Superior temporal gyrus (tissue), 1 donor: ENCODE measurements around the gene RBMS1.
A peak's percentile ranks its signal among the peaks of the same experiment; 100 is the strongest.
"Not testable (repeated sequence)": the region's sequence is repeated elsewhere in the genome, so short reads cannot be mapped to it uniquely, and the experiment has no call there.

Experiments used
- DNase-seq: peaks from one replicate; pipeline ENCODE4 v3.0.0-alpha.2; 2016; ENCODE audit errors: extremely low spot score

The RBMS1 gene

GRCh38 chr2:160434254-160434948 is 59.2 kb downstream of the RBMS1 start:
- DNase-seq: no peak

GRCh38 chr2:160433466-160434140 is 60.0 kb downstream of the RBMS1 start:
- DNase-seq: no peak

- no peak for DNase-seq
Measured at GRCh38 chr2:160432633-160433032, 61.0 kb downstream of the RBMS1 start.

GRCh38 chr2:160431441-160431840 is 62.2 kb downstream of the RBMS1 start:
- DNase-seq: no peak

- DNase-seq: no peak
Measured at GRCh38 chr2:160430001-160430344, 63.6 kb downstream of the RBMS1 start.

GRCh38 chr2:160429248-160430000 is 64.2 kb downstream of the RBMS1 start:
- peak; percentile 89 for DNase-seq

GRCh38 chr2:160428405-160428763 is 65.2 kb downstream of the RBMS1 start:
- no peak for DNase-seq

- no peak for DNase-seq
Measured at GRCh38 chr2:160427629-160428404, 65.8 kb downstream of the RBMS1 start.

GRCh38 chr2:160426604-160427003 is 67.0 kb downstream of the RBMS1 start:
- DNase-seq: no peak

- DNase-seq: no peak
Measured at GRCh38 chr2:160425434-160426151, 68.0 kb downstream of the RBMS1 start.

GRCh38 chr2:160423126-160423525 is 70.5 kb downstream of the RBMS1 start:
- no peak for DNase-seq

- DNase-seq: not testable (repeated sequence)
Measured at GRCh38 chr2:160421646-160422501, 71.7 kb downstream of the RBMS1 start.

GRCh38 chr2:160420711-160421110 is 72.9 kb downstream of the RBMS1 start:
- no peak for DNase-seq

GRCh38 chr2:160419776-160420505 is 73.7 kb downstream of the RBMS1 start:
- DNase-seq: no peak

GRCh38 chr2:160418853-160419252 is 74.8 kb downstream of the RBMS1 start:
- DNase-seq: no peak

- no peak for DNase-seq
Measured at GRCh38 chr2:160418398-160418765, 75.2 kb downstream of the RBMS1 start.

- no peak for DNase-seq
Measured at GRCh38 chr2:160417745-160418397, 75.7 kb downstream of the RBMS1 start.

- no peak for DNase-seq
Measured at GRCh38 chr2:160415991-160416390, 77.6 kb downstream of the RBMS1 start.

- no peak for DNase-seq
Measured at GRCh38 chr2:160411955-160412354, 81.7 kb downstream of the RBMS1 start.
